CD14-positive monocyte (primary cell): Measurements from ENCODE around the gene PFKM. TPM values are rescaled to one million over a fixed set of nuclear protein-coding genes. Genes with fewer than 3 reads are reported as not detected.

Experiments
- DNase-seq, 3 donors: peaks; one replicate each; pipeline ENCODE4 v3.0.0-alpha.2; 2011 to 2022
- H2AFZ ChIP-seq: 2 replicates; pipeline ENCODE4 v1.6.0; 2012; ENCODE audit warnings: mild to moderate bottlenecking, low read depth, low read length, inconsistent platforms; ENCODE audit not compliant: insufficient read depth, poor library complexity, severe bottlenecking
- H3K27ac ChIP-seq, 2 donors: 1 replicate in 1 of 2; 2 replicates in 1 of 2; pipeline ENCODE4 v1.5.1; 2012 to 2013; ENCODE audit warnings: low read length in 2 of 2, control low read depth in 1 of 2, inconsistent platforms in 1 of 2, low read depth in 1 of 2, mild to moderate bottlenecking in 1 of 2
- H3K27me3 ChIP-seq, 2 donors: one replicate each; pipeline versions ENCODE4 v1.6.0 to v1.6.1; 2011 to 2013; ENCODE audit warnings: low read length in 2 of 2; ENCODE audit not compliant: control insufficient read depth in 2 of 2, insufficient read depth in 2 of 2
- H3K36me3 ChIP-seq, 2 donors: replicated peaks in 1 of 2; 1 replicate in 1 of 2; 2 replicates in 1 of 2; pipeline versions ENCODE4 v1.5.1 to v1.6.1; 2012 to 2013; ENCODE audit warnings: low read length in 2 of 2, control low read depth in 1 of 2, inconsistent platforms in 1 of 2, mild to moderate bottlenecking in 1 of 2; ENCODE audit not compliant: insufficient read depth in 2 of 2, control insufficient read depth in 1 of 2
- H3K4me1 ChIP-seq, 2 donors: 1 replicate in 1 of 2; 2 replicates in 1 of 2; pipeline versions ENCODE4 v1.5.1 to v1.6.1; 2012 to 2013; ENCODE audit warnings: low read length in 2 of 2, control low read depth in 1 of 2, inconsistent platforms in 1 of 2, mild to moderate bottlenecking in 1 of 2, moderate library complexity in 1 of 2; ENCODE audit not compliant: insufficient read depth in 2 of 2, control insufficient read depth in 1 of 2
- H3K4me2 ChIP-seq: replicated peaks from 2 replicates; pipeline ENCODE3; 2012; ENCODE audit warnings: low read length, moderate library complexity, mild to moderate bottlenecking; ENCODE audit not compliant: poor library complexity, severe bottlenecking; ENCODE audit errors: extremely low read depth
- H3K4me3 ChIP-seq, 3 experiments: fragments of 200-600 bp in 1 of 3; sonication (generic) in 1 of 3; replicated peaks in 1 of 3; 1 replicate in 2 of 3; 2 replicates in 1 of 3; pipeline ENCODE4 v1.5.1; 2011 to 2013; ENCODE audit warnings: low read length in 3 of 3, mild to moderate bottlenecking in 3 of 3, control low read depth in 2 of 3, low read depth in 2 of 3, inconsistent platforms in 1 of 3, moderate library complexity in 1 of 3
- H3K79me2 ChIP-seq: 2 replicates; pipeline ENCODE4 v1.6.0; 2012; ENCODE audit warnings: mild to moderate bottlenecking, control low read depth, inconsistent platforms, low read length, moderate library complexity; ENCODE audit not compliant: insufficient read depth
- H3K9ac ChIP-seq: 2 replicates; pipeline ENCODE4 v1.6.0; 2017; ENCODE audit warnings: low read length, mild to moderate bottlenecking; ENCODE audit not compliant: insufficient read depth, poor library complexity, severe bottlenecking
- H3K9me3 ChIP-seq, 2 donors: replicated peaks in 1 of 2; 1 replicate in 1 of 2; 2 replicates in 1 of 2; pipeline versions ENCODE4 v1.5.1 to v1.6.1; 2012 to 2013; ENCODE audit warnings: low read length in 2 of 2, control low read depth in 1 of 2; ENCODE audit not compliant: control insufficient read depth in 1 of 2, insufficient read depth in 1 of 2
- H4K20me1 ChIP-seq: 2 replicates; pipeline ENCODE4 v1.6.0; 2012; ENCODE audit warnings: mild to moderate bottlenecking, low read length, control low read depth, moderate library complexity; ENCODE audit not compliant: insufficient read depth
- H3K27ac Mint-ChIP-seq, 7 donors: one replicate each; pipeline ENCODE4 v1.8.0; 2020; ENCODE audit warnings: mild to moderate bottlenecking in 7 of 7, mixed read lengths in 7 of 7, moderate library complexity in 6 of 7, inconsistent platforms in 2 of 7
- H3K27me3 Mint-ChIP-seq, 3 donors: one replicate each; pipeline ENCODE4 v1.8.0; 2021 to 2022; ENCODE audit warnings: low read depth in 3 of 3, mild to moderate bottlenecking in 3 of 3, mixed read lengths in 3 of 3, moderate library complexity in 3 of 3, inconsistent platforms in 1 of 3
- H3K36me3 Mint-ChIP-seq, 2 donors: one replicate each; pipeline ENCODE4 v1.8.0; 2020; ENCODE audit warnings: mixed read lengths in 2 of 2, inconsistent platforms in 1 of 2, mild to moderate bottlenecking in 1 of 2
- H3K4me1 Mint-ChIP-seq: one replicate; pipeline ENCODE4 v1.8.0; 2020; ENCODE audit warnings: mild to moderate bottlenecking, mixed read lengths
- H3K4me3 Mint-ChIP-seq, 2 donors: one replicate each; pipeline ENCODE4 v1.8.0; 2020; ENCODE audit warnings: mild to moderate bottlenecking in 2 of 2, mixed read lengths in 2 of 2, moderate library complexity in 1 of 2
- H3K9me3 Mint-ChIP-seq, 7 donors: one replicate each; pipeline ENCODE4 v1.8.0; 2020 to 2022; ENCODE audit warnings: mixed read lengths in 7 of 7, mild to moderate bottlenecking in 6 of 7, moderate library complexity in 6 of 7, inconsistent platforms in 2 of 7
- CTCF ChIP-seq: fragments of 200-600 bp; IDR thresholded peaks from one replicate; pipeline ENCODE4 v1.8.0; 2022; ENCODE audit warnings: antibody characterized with exemption, mild to moderate bottlenecking
- whole genome bisulfite sequencing: methylation state at CpG from one replicate; pipeline ENCODE4 v1.1.5; 2013; ENCODE audit warnings: missing lambda C conversion rate; ENCODE audit not compliant: insufficient coverage; 5-methylcytosine and 5-hydroxymethylcytosine counted together
- intact Hi-C, 2 donors: fragments of 100-400 bp; cut with micrococcal nuclease; formaldehyde crosslinking; loops; one replicate each; pipeline versions ENCODE4 v1.15.0 to v1.15.1; 2023
- polyA minus RNA-seq: library from RNA; depleted of rRNA, polyadenylated mRNA; stranded (reverse); fragments of >200 nt; gene quantifications from 2 replicates; pipeline ENCODE4 v1.2.3, GENCODE V29; 2012
- polyA plus RNA-seq, 3 donors: library from polyadenylated mRNA; depleted of rRNA in 1 of 3; unstranded in 2 of 3; stranded (reverse) in 1 of 3; fragments of 300-500 nt in 2 of 3; fragments of >200 nt in 1 of 3; fragmentation: Illumina TruSeq in 2 of 3; gene quantifications; 1 replicate in 2 of 3; 2 replicates in 1 of 3; pipeline ENCODE4 v1.2.3, GENCODE V29; 2012 to 2021
- total RNA-seq, 12 experiments: library from RNA in 1 of 12; stranded (reverse) in 1 of 12; fragments of 120-200 nt in 1 of 12; gene quantifications; one replicate each; pipeline ENCODE4 v1.2.4 and lab custom pipeline; 2013 to 2026; ENCODE audit warnings: mixed read lengths in 6 of 12, inconsistent platforms in 1 of 12

The PFKM gene
- total RNA-seq (2013), result 7.8 TPM
- 1 to 10 TPM; 2.8 to 8.4 (median 3.0) TPM for polyA plus RNA-seq
- polyA minus RNA-seq, result 3.3 and 3.7 TPM in 2 replicates
- 2.1 to 13.1 (median 7.0) reads per million in 11 experiments for total RNA-seq (lab: John Stamatoyannopoulos, UW)

GRCh38 chr12:48119078-48119833, at the start of gene PFKM:
Gene PFKM (plus strand): TSS chr12:48119364. CDS start chr12:48122775, 3,411 bp downstream.
- Histone ChIP-seq H3K27ac (peak within 1 kb of the TSS in 1 of 2 donors; percentile 45), H3K27me3 (peaks cover 0 to 5% of the 10 kb centered on the region in 2 donors), H3K4me2 (peak within 1 kb of the TSS; percentile 93), H2AFZ (peak within 1 kb of the TSS; percentile 83), H3K9ac (peak within 1 kb of the TSS; percentile 44), H3K4me1 (peaks cover 13% of the 10 kb centered on the region in 2 donors), H3K79me2 (no peaks in the 10 kb centered on the region), H3K4me3 (peak within 1 kb of the TSS; percentile 63 to 90 (median 69)), H4K20me1 (no peaks in the 10 kb centered on the region), H3K36me3 (no peaks in the 10 kb centered on the region), H3K9me3 (no peaks in the 10 kb centered on the region)
- 0% methylated on average over 11 of the region's 20 CpGs for WGBS
- peaks cover 0 to 6% of the 10 kb centered on the region in 2 donors for H3K36me3 Mint-ChIP-seq
- H3K4me3 Mint-ChIP-seq, result peak within 1 kb of the TSS; percentile 85 to 96
- TF ChIP-seq CTCF, result no peak
- intact Hi-C loops, result no loop called here
- DNase-seq, result peak; percentile 52 to 54 (median 54)
- peaks cover 15% of the 10 kb centered on the region for H3K4me1 Mint-ChIP-seq
- peaks cover 0 to 3% (median 2%) of the 10 kb centered on the region in 7 donors for H3K9me3 Mint-ChIP-seq
- H3K27me3 Mint-ChIP-seq, result peaks cover 7 to 15% (median 10%) of the 10 kb centered on the region in 3 donors
- H3K27ac Mint-ChIP-seq, result peak within 1 kb of the TSS; percentile 33 to 92 (median 85)

GRCh38 chr12:48070033-48070432, 49.1 kb upstream of the PFKM start:
- TF ChIP-seq CTCF, result no peak
- Histone ChIP-seq H3K79me2 (no peaks in the 10 kb centered on the region), H4K20me1 (no peaks in the 10 kb centered on the region), H3K4me1 (no peaks in the 10 kb centered on the region), H2AFZ (no peak overlapping the region), H3K4me3 (no peak overlapping the region), H3K27ac (no peak overlapping the region), H3K36me3 (peaks cover 77 to 98% of the 10 kb centered on the region in 2 donors), H3K9ac (no peak overlapping the region), H3K27me3 (no peaks in the 10 kb centered on the region), H3K4me2 (no peak overlapping the region), H3K9me3 (no peaks in the 10 kb centered on the region)
- no peak overlapping the region for H3K4me3 Mint-ChIP-seq
- H3K27ac Mint-ChIP-seq, result no peak overlapping the region
- DNase-seq, result no peak
- intact Hi-C loops, result no loop called here
- WGBS, result no CpG with 5 or more reads among the region's 1 CpG
- H3K36me3 Mint-ChIP-seq, result peaks cover 69 to 83% of the 10 kb centered on the region in 2 donors
- H3K4me1 Mint-ChIP-seq, result peaks cover 5% of the 10 kb centered on the region
- no peaks in the 10 kb centered on the region for H3K27me3 Mint-ChIP-seq
- H3K9me3 Mint-ChIP-seq, result no peaks in the 10 kb centered on the region
